Measurements from ENCODE around the gene WWOX. TPM values are rescaled to one million over a fixed set of nuclear protein-coding genes. Genes with fewer than 3 reads are reported as not detected.

The WWOX gene
- polyA plus RNA-seq, 1 donor from 2014 or later: 25.6 TPM

- TF ChIP-seq RAD21 (conservative IDR thresholded peaks at IDR 0.05) (no peak), SMC3 (conservative IDR thresholded peaks at IDR 0.05; ENCODE audit: poor library complexity) (no peak), REST (IDR thresholded peaks at IDR 0.05; ENCODE audit: borderline replicate concordance) (no peak), CTCF (IDR thresholded peaks at IDR 0.05; ENCODE audit: poor library complexity, severe bottlenecking) (no peak), EP300 (conservative IDR thresholded peaks at IDR 0.05; ENCODE audit: poor library complexity, severe bottlenecking) (no peak), POLR2AphosphoS5 (IDR thresholded peaks at IDR 0.05) (no peak), EZH2 (IDR thresholded peaks at IDR 0.05; ENCODE audit: borderline replicate concordance, insufficient read depth, low read length, poor library complexity, severe bottlenecking) (no peak), TAF1 (IDR thresholded peaks at IDR 0.05; ENCODE audit: low read depth) (no peak), MXI1 (conservative IDR thresholded peaks at IDR 0.05; ENCODE audit: poor library complexity, severe bottlenecking) (no peak)
- H3K36me3 ChIP-seq (ENCODE audit: insufficient read depth, low read length): no peaks in the 10 kb centered on the region
These were observed 249.4 kb downstream of the WWOX start for GRCh38 chr16:78348886-78349285.

DNA sequence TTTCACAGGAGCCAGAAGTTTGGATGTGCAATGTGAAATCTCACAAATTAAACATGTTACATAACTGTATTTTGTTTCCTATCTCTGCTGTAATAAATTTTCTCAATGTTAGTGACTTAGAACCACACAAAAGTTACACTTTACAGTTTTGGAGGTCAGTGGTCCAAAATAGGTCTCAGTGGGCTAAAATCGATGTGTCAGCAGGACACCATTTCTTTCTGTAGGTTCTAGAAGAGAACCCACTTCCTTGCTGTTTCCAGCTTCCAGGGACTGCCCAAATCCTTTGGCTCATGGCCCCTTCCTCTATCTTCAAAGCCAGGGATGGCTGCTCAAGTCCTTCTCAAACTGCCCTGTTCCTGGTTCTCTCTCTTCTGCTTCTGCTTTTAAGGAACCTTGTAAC is 252.7 kb downstream of the WWOX start:
- no peak for TF ChIP-seq RAD21 (conservative IDR thresholded peaks at IDR 0.05)
- no peak for TF ChIP-seq CTCF (IDR thresholded peaks at IDR 0.05; ENCODE audit: poor library complexity, severe bottlenecking)
- TF ChIP-seq POLR2AphosphoS5 (IDR thresholded peaks at IDR 0.05): no peak
- no peak for TF ChIP-seq MXI1 (conservative IDR thresholded peaks at IDR 0.05; ENCODE audit: poor library complexity, severe bottlenecking)
- no peak for TF ChIP-seq EP300 (conservative IDR thresholded peaks at IDR 0.05; ENCODE audit: poor library complexity, severe bottlenecking)
- no peak for TF ChIP-seq EZH2 (IDR thresholded peaks at IDR 0.05; ENCODE audit: borderline replicate concordance, insufficient read depth, low read length, poor library complexity, severe bottlenecking)
- TF ChIP-seq REST (IDR thresholded peaks at IDR 0.05; ENCODE audit: borderline replicate concordance): no peak
- TF ChIP-seq TAF1 (IDR thresholded peaks at IDR 0.05; ENCODE audit: low read depth): no peak
- TF ChIP-seq SMC3 (conservative IDR thresholded peaks at IDR 0.05; ENCODE audit: poor library complexity): no peak
- Histone ChIP-seq H3K27ac (ENCODE audit: low read length) (no peak overlapping the region), H3K4me3 (ENCODE audit: low read length) (no peak overlapping the region), H3F3A (ENCODE audit: insufficient read depth, low read length, poor library complexity, severe bottlenecking) (no peaks in the 10 kb centered on the region), H3K79me2 (replicated peaks; ENCODE audit: insufficient read depth, low read length) (no peaks in the 10 kb centered on the region), H3K9me3 (ENCODE audit: low read length) (no peaks in the 10 kb centered on the region), H4K20me1 (ENCODE audit: insufficient read depth) (no peaks in the 10 kb centered on the region), H3K36me3 (ENCODE audit: insufficient read depth, low read length) (no peaks in the 10 kb centered on the region), H3K9ac (ENCODE audit: low read length) (no peak overlapping the region), H3K27me3 (ENCODE audit: insufficient read depth, low read depth, low read length) (no peaks in the 10 kb centered on the region), H3K9me2 (ENCODE audit: insufficient read depth, low read length) (no peaks in the 10 kb centered on the region), H2AFZ (ENCODE audit: low read depth, low read length) (no peak overlapping the region), H3K4me2 (ENCODE audit: low read length) (no peak overlapping the region)

More at GRCh38 chr16:78348886-78349285, 249.4 kb downstream of the WWOX start:
- no peak overlapping the region for H3K4me3 ChIP-seq (ENCODE audit: low read length)
- H3F3A ChIP-seq (ENCODE audit: insufficient read depth, low read length, poor library complexity, severe bottlenecking): no peaks in the 10 kb centered on the region
- H3K4me2 ChIP-seq (ENCODE audit: low read length): no peak overlapping the region
- no peaks in the 10 kb centered on the region for H4K20me1 ChIP-seq (ENCODE audit: insufficient read depth)
- H2AFZ ChIP-seq (ENCODE audit: low read depth, low read length): no peak overlapping the region
- no peaks in the 10 kb centered on the region for H3K9me3 ChIP-seq (ENCODE audit: low read length)
- H3K9me2 ChIP-seq (ENCODE audit: insufficient read depth, low read length): no peaks in the 10 kb centered on the region
- no peaks in the 10 kb centered on the region for H3K27me3 ChIP-seq (ENCODE audit: insufficient read depth, low read depth, low read length)
- no peak overlapping the region for H3K27ac ChIP-seq (ENCODE audit: low read length)
- no peaks in the 10 kb centered on the region for H3K79me2 ChIP-seq (replicated peaks; ENCODE audit: insufficient read depth, low read length)
- no peak overlapping the region for H3K9ac ChIP-seq (ENCODE audit: low read length)

All from neural cell (in vitro differentiated cells).